ENCODE results near the gene TFCP2L1. TPM values are rescaled to one million over a fixed set of nuclear protein-coding genes. Genes with fewer than 3 reads are reported as not detected.

TFCP2L1 gene
- total RNA-seq, 2 experiments from 2014 or later, result 0.06 to 0.14 TPM

DNA sequence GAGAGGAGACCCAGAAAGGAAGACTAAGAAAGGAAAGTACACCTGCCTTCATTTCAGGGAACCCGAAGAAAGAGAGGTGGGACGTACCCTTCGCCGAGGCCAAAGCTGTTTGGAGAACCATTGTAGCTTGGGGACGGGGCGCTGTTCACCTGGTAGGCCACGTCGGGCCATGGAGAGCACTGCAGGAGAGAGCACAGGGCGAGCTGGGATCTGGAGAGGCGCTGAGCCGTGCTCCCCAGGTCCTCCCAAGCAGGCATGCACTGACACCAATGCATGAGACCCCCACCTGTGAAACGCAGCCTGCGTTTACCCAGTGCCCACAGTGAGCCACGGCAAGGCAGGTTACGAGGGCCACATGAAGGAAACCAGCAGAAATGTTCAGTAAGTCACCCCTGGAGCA is 45.5 kb downstream of the TFCP2L1 start:
- DNase-seq (no peak), ATAC-seq (no peak)
- peaks cover 2% of the 10 kb centered on the region for H3K27me3 Mint-ChIP-seq
- H3K27ac Mint-ChIP-seq, result no peak overlapping the region
- no peaks in the 10 kb centered on the region for H3K4me1 Mint-ChIP-seq
- H3K36me3 Mint-ChIP-seq, result no peaks in the 10 kb centered on the region
- H3K4me3 Mint-ChIP-seq, result no peak overlapping the region
- no peaks in the 10 kb centered on the region for H3K9me3 Mint-ChIP-seq (ENCODE audit: low read depth)
- CTCF ChIA-PET, result no interaction called here

DNA sequence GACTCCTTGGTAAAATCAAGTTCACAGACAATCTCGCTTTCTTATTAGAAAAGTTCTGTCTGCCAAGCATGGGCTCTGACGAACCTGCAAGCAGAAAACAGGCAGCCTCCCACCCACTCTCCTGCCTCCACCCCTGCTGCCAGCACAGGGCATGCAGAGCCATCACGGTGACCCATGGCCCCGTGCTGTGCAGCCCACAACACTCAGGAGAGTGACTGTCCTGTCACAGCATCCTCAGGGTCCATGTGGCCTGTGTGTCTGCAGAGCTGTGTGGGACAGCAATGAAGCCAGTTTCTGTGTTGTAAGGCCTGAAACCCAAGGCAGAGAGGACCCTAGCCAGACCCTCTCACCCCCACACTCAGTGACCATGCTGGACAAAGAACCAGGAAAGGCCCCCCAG is 46.2 kb downstream of the TFCP2L1 start:
- no peak for DNase-seq
- ATAC-seq, result no peak
- Mint-ChIP-seq H3K4me1 (no peaks in the 10 kb centered on the region), H3K27me3 (peaks cover 2% of the 10 kb centered on the region), H3K27ac (no peak overlapping the region), H3K36me3 (no peaks in the 10 kb centered on the region), H3K4me3 (no peak overlapping the region), H3K9me3 (ENCODE audit: low read depth) (no peaks in the 10 kb centered on the region)
- CTCF ChIA-PET, result no interaction called here

DNA sequence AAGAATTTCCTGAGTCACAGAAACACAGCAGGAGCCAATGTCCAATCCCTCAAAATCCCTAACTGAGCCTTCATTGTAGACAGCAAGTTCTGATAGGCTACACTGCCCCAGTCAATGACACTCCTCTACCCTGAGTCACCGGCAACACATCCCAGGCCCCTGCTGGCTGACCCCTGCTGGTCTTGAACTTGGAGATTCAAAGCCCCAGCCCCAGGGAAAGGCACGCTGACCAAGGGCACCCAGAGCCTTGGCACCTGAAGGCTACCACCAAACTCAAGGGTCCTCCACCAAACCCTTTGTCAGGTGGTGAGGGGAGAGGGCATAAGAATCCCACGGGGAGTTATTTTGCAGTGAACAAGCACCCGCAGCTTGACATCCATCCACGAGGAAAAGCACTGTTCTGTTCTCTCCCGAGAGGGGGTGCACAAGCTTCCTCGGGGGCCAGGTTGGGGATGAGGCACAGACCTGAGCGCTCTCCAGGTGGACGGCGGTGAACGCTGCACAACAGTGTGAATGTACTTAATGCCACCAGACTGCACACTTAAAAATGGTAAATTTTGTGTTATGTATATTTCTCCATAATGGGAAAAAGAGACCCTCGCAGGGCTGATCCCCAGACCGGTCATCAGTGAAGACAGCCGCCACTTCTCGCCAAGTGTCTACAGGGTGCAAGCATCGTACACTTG is 46.9 kb downstream of the TFCP2L1 start:
- Mint-ChIP-seq H3K27ac (no peak overlapping the region), H3K36me3 (no peaks in the 10 kb centered on the region), H3K4me3 (no peak overlapping the region), H3K9me3 (ENCODE audit: low read depth) (no peaks in the 10 kb centered on the region), H3K27me3 (peaks cover 2% of the 10 kb centered on the region), H3K4me1 (no peaks in the 10 kb centered on the region)
- CTCF ChIA-PET, result no interaction called here
- DNase-seq (no peak), ATAC-seq (no peak)

DNA sequence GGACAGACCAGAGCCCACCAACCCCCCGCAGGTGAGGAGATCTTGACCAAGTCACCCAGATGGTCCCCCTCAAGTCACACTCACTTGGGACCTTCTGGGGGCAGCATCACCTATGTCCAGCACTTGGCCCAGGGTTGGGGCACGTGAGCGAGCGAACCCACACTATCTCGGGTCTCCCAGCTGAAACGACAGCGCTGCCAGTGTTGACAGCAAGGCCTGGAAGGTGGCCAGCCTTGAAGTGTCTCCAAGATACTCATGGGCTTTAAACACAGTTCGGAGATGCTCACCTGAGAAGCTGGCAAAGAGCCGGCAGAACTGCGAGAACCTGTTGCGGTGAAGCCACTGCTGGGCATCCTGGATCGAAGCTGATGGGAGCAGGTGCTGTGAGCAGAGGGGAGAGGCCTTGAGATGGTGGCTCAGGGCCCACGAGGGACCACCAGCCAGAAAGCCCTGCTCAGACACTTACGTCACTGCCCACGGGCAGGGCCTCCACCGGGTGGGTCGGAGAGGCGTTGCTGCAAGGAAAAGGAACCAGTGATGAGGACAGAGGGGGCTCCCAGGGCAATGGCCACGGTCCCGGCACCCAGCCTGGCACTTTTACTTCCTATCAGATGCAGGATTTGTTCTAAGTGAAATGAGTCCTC is 47.5 kb downstream of the TFCP2L1 start:
- no peak for ATAC-seq
- peaks cover 2% of the 10 kb centered on the region for H3K27me3 Mint-ChIP-seq
- CTCF ChIA-PET, result no interaction called here
- H3K27ac Mint-ChIP-seq, result no peak overlapping the region
- no peak overlapping the region for H3K4me3 Mint-ChIP-seq
- no peaks in the 10 kb centered on the region for H3K4me1 Mint-ChIP-seq
- H3K36me3 Mint-ChIP-seq, result no peaks in the 10 kb centered on the region
- no peaks in the 10 kb centered on the region for H3K9me3 Mint-ChIP-seq (ENCODE audit: low read depth)
- DNase-seq, result no peak

DNA sequence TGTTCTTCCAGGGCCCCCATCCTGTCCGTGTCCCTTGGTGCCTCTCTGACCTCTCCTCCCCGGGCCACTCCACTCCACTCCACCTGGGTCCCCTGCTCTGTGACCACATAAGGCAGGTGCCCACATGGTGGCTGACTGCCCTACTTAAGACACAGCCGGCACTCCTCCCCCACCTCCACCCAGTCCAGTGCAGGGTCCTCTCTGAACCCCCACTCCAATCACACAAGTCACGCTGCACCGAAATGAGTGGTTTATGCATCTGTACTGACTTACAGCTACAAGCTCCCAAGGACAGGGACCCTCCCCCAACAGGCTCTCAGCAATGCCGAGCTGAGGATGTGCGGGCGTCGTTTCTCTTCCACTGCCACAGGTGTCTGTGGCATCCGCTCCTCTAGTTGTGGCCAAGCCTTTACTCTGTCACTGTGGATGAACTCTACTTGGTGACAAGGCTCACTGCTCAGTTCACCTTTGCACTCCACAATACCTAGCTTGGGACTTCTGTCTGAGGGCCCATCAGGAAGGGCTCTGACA is 48.3 kb downstream of the TFCP2L1 start:
- H3K4me3 Mint-ChIP-seq, result no peak overlapping the region
- H3K27me3 Mint-ChIP-seq, result peaks cover 2% of the 10 kb centered on the region
- no peaks in the 10 kb centered on the region for H3K9me3 Mint-ChIP-seq (ENCODE audit: low read depth)
- ATAC-seq, result no peak
- no peak for DNase-seq
- no peaks in the 10 kb centered on the region for H3K36me3 Mint-ChIP-seq
- CTCF ChIA-PET, result no interaction called here
- no peaks in the 10 kb centered on the region for H3K4me1 Mint-ChIP-seq
- H3K27ac Mint-ChIP-seq, result no peak overlapping the region

DNA sequence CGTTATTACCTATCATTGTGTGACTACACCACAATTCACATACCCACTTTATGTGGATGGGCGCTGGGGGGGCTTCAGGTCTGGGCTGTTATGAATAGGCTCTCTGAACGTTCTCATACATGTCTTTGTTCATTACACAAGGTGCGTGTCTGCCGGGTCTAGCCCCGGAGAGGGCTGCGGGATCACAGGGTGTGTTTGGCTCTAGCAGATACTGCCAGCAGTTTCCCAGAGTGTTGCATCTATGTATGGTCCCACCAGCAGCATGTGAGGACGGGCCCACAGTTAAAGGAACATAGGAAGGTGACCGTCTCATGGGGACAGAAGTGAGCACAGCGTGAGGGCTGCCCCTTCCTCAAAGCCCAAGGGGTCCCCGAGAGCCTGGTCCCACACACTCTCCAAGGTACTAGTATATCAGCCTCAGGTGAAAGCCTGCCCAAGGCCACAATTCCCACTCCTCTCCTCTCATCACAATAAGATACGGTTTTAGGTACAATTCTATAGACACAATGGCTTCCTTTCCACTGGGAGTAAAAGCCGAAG is 48.8 kb downstream of the TFCP2L1 start:
- Mint-ChIP-seq H3K4me1 (no peaks in the 10 kb centered on the region), H3K9me3 (ENCODE audit: low read depth) (no peaks in the 10 kb centered on the region), H3K4me3 (no peak overlapping the region), H3K27me3 (peaks cover 2% of the 10 kb centered on the region), H3K36me3 (no peaks in the 10 kb centered on the region), H3K27ac (no peak overlapping the region)
- CTCF ChIA-PET, result no interaction called here
- ATAC-seq (no peak), DNase-seq (no peak)

DNA sequence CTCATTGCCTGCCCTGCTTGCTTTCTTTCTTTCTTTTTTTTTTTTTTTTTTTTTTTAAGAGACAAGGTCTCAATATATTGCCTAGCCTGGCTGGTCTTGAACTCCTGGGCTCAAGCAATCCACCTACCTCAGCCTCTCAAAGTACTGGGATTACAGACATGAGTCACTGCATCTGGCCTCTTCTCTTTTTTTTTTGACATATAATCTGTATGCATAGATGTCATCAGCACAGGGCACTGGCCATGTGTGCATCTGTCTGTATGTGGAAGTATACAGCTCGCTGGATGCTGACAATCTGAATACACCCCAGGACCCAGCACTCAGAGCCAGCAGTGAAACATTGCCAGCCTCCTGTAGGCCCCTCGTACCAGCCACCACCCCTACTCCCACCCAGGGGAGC is 49.5 kb downstream of the TFCP2L1 start:
- Mint-ChIP-seq H3K27ac (no peak overlapping the region), H3K9me3 (ENCODE audit: low read depth) (no peaks in the 10 kb centered on the region), H3K27me3 (peaks cover 2% of the 10 kb centered on the region), H3K4me1 (no peaks in the 10 kb centered on the region), H3K4me3 (no peak overlapping the region), H3K36me3 (no peaks in the 10 kb centered on the region)
- CTCF ChIA-PET, result no interaction called here
- DNase-seq (no peak), ATAC-seq (no peak)

DNA sequence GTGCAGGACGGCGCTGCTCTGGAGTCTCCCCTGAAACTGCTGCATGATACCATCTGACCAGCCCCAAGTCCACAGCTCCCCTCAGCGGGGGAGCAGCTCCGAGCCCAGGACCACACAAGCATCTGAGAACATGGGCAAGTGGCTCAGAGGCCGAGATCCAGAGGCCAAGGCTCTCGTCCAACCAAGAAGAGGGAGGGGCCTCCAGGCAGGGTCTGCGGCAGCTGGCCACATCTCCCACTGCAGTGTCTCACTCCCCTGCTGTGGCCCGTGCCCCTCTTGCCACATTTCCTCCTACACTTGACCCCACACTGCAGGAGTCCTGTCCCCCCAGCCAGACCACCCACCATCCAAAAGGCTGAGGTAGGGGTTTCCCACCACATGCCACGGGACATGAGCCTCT is 50.2 kb downstream of the TFCP2L1 start:
- CTCF ChIA-PET, result no interaction called here
- H3K36me3 Mint-ChIP-seq, result no peaks in the 10 kb centered on the region
- DNase-seq, result no peak
- H3K4me3 Mint-ChIP-seq, result no peak overlapping the region
- no peaks in the 10 kb centered on the region for H3K27me3 Mint-ChIP-seq
- H3K4me1 Mint-ChIP-seq, result no peaks in the 10 kb centered on the region
- no peak overlapping the region for H3K27ac Mint-ChIP-seq
- no peak for ATAC-seq
- no peaks in the 10 kb centered on the region for H3K9me3 Mint-ChIP-seq (ENCODE audit: low read depth)

DNA sequence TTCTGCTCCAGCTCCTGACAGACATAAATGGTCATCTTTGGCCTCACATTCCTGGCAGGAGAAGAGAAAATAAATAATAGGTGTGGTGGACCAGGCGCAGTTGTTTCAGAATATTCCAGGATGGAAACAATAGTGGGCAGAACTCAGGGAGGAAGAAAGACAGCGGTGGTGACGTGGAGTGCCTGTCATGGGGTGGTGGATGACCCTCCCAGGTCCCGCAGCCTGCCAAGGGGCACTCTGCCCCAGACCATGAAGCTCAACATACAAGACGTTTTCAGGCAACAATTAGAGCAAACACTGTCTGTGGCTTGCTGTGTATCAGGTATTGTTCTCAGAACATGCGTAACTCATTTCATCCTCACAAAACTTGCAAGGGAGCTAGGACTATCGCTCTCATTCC is 50.9 kb downstream of the TFCP2L1 start:
- no peak for ATAC-seq
- Mint-ChIP-seq H3K36me3 (no peaks in the 10 kb centered on the region), H3K4me1 (no peaks in the 10 kb centered on the region), H3K27me3 (no peaks in the 10 kb centered on the region), H3K9me3 (ENCODE audit: low read depth) (no peaks in the 10 kb centered on the region), H3K27ac (no peak overlapping the region), H3K4me3 (no peak overlapping the region)
- no peak for DNase-seq
- CTCF ChIA-PET, result no interaction called here

DNA sequence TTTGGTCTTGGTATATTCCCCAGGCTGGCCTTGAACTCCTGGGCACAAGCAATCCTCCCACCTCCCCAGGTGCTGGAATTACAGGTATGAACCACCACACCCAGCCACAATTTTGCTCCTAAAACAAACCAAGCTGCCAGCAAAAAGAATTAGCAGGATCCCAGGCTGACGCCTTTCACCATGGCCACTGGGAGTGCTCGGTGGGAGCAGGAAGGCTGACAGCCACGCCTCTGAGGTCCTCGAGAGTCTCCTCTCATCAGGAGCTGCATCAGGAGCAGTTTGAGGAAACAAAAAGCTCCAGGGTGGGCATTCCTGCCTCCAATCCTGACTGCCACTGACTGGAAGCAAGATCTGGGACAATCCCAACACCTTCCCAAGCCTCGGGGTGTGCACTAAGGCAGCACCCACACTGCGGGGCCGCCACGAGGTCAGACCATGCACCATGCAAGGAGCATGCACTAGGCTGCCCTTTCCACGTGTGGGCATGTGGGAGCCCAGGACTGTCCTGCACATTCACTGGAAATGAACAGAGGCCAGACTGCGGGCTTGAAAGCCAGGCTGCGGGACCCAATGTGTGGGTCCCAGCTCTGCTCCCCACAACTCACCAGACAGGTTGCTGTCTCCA is 51.4 kb downstream of the TFCP2L1 start:
- Mint-ChIP-seq H3K36me3 (no peaks in the 10 kb centered on the region), H3K9me3 (ENCODE audit: low read depth) (no peaks in the 10 kb centered on the region), H3K27ac (no peak overlapping the region), H3K4me1 (no peaks in the 10 kb centered on the region), H3K4me3 (no peak overlapping the region), H3K27me3 (no peaks in the 10 kb centered on the region)
- CTCF ChIA-PET, result no interaction called here
- ATAC-seq (no peak), DNase-seq (no peak)

DNA sequence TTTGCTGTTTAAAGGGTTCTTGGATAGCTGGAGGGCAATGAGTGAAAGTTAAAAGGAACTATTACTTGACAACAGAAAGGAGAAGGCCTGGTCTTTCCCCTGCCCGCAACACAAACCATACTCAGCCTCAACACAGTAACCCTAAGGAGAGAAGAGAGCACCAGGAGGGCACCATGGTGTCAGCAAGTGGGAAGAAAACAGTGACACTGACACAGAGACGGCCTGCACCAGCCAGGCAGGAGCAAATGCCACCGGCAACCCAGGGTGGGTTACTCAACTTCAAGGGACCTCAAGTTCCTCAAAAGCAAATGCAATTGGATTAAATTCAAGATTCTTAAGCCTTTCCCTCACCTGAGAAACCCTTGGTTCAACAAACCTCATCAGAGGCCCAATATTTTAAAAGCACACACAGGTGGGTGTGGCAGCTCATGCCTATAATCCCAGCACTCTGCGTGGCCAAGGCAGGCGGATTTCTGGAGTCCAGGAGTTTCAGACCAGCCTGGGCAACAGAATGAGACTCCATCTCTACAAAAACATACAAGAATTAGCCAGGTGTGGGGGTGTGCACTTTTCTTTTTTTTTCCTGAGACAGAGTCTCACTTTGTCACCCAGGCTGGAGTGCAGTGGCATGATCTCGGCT is 52.3 kb downstream of the TFCP2L1 start:
- Mint-ChIP-seq H3K36me3 (no peaks in the 10 kb centered on the region), H3K4me3 (no peak overlapping the region), H3K4me1 (no peaks in the 10 kb centered on the region), H3K27ac (no peak overlapping the region), H3K9me3 (ENCODE audit: low read depth) (no peaks in the 10 kb centered on the region), H3K27me3 (no peaks in the 10 kb centered on the region)
- ATAC-seq (no peak), DNase-seq (no peak)
- CTCF ChIA-PET, result no interaction called here

DNA sequence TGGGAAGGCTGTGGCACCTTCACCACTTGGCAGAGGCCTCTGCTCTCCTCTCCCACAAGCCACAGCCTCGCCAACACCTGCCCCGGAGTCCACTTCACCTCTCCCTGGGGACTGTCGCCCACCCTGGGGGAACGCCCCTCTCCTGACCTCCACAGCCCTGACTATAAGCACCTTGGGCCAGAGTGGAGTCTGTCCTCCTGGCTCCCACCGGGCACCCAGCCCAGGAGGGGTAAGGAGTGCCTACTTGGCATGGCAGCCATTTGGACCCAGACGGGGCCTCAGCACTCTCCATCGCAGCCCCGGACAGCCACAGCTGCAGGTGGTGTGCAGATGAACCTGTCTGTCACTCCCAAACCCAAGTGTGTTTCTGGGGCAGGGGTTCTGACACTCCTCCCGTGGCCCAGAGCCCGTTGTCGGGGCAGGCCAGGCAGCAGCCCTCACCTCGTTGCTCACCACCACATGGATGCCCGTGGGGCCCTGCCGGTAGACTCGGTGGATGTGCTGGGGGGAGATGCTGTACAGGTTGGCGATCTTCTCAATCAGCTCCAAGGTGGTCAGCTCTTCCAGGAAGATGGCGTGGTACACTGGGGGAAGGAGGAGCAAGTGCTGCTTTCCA is 53.5 kb downstream of the TFCP2L1 start:
- no peaks in the 10 kb centered on the region for H3K27me3 Mint-ChIP-seq
- ATAC-seq (no peak), DNase-seq (no peak)
- no peak overlapping the region for H3K4me3 Mint-ChIP-seq
- CTCF ChIA-PET, result no interaction called here
- no peak overlapping the region for H3K27ac Mint-ChIP-seq
- H3K9me3 Mint-ChIP-seq (ENCODE audit: low read depth), result no peaks in the 10 kb centered on the region
- no peaks in the 10 kb centered on the region for H3K36me3 Mint-ChIP-seq
- H3K4me1 Mint-ChIP-seq, result no peaks in the 10 kb centered on the region

DNA sequence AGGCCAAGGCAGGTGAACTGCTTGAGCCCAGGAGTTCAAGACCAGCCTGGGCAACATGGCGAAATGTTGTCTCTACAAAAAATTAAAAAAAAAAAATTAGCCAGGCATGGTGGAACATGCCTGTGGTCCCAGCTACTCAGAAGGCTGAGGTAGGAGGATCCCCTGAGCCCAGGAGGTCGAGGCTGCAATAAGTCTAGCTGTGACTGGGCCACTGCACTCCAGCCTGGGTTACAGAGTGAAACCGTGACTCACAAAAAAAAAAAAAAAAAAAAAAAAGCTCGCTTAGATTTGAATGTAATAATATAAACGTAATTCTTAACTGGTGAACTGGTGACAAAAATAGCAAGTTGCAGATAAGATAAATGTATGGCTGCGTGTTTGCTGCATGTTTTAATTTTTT is 56.5 kb downstream of the TFCP2L1 start:
- DNase-seq, result no peak
- no peak for ATAC-seq
- H3K36me3 Mint-ChIP-seq, result no peaks in the 10 kb centered on the region
- H3K9me3 Mint-ChIP-seq (ENCODE audit: low read depth), result no peaks in the 10 kb centered on the region
- H3K4me1 Mint-ChIP-seq, result no peaks in the 10 kb centered on the region
- H3K4me3 Mint-ChIP-seq, result no peak overlapping the region
- CTCF ChIA-PET, result interaction anchor here (1.1 kb wide), 1 partner anchor 133 kb away, joined by 3 read pairs; no protein-coding TSS in a partner anchor
- H3K27me3 Mint-ChIP-seq, result no peaks in the 10 kb centered on the region
- no peak overlapping the region for H3K27ac Mint-ChIP-seq

Measured in activated CD8-positive, alpha-beta memory T cell treated with anti-CD3 and anti-CD28 coated beads, Interleukin-2, amount 10 ng/mL, durations not matched to agents 7 days and 5 days (primary cell).